Measurements from ENCODE around the gene CYP1B1. TPM values are rescaled to one million over a fixed set of nuclear protein-coding genes. Genes with fewer than 3 reads are reported as not detected.

The CYP1B1 gene
- total and polyA plus RNA-seq, 2 of the 13 experiments (the other 11 are each of a cell fraction or from before 2014, with no cell fraction given): not detected

GRCh38 chr2:38065502-38066135, 10.3 kb downstream of the CYP1B1 start:
- Histone ChIP-seq H3K79me2 (ENCODE audit: insufficient read depth, low read length) (no peaks in the 10 kb centered on the region), H3K9me3 (ENCODE audit: low read length) (no peaks in the 10 kb centered on the region), H3K27ac (ENCODE audit: extremely low read length, insufficient read depth, low read length) (no peak overlapping the region), H3K27me3 (ENCODE audit: control insufficient read depth in 1 of 2, insufficient read depth in 2 of 2, low read length in 2 of 2) (peaks cover 0 to 12% of the 10 kb centered on the region in 2 experiments; a peak in 3 of 5 replicates), H4K20me1 (ENCODE audit: insufficient read depth, low read length) (no peaks in the 10 kb centered on the region), H3K4me3 (replicated peaks in 1 of 3; ENCODE audit: insufficient read depth in 1 of 3, low read depth in 2 of 3, low read length in 3 of 3) (no peak overlapping the region), H2AFZ (ENCODE audit: low read length) (no peak overlapping the region), H3K9ac (ENCODE audit: insufficient read depth, low read depth, low read length) (no peak overlapping the region), H3K4me1 (ENCODE audit: insufficient read depth, low read length) (no peaks in the 10 kb centered on the region), H3K4me2 (ENCODE audit: low read depth, low read length) (no peak overlapping the region), H3K36me3 (replicated peaks in 1 of 2; ENCODE audit: control insufficient read depth in 1 of 2, insufficient read depth in 2 of 2, low read length in 2 of 2) (no peaks in the 10 kb centered on the region)
- intact Hi-C loops (cut with micrococcal nuclease; ENCODE audit: unreplicated experiment) (no loop called here), in situ Hi-C loops (cut with HindIII; ENCODE audit: extremely low pct_ligation_motif_present, low pct_unique_long_range_greater_than_20kb) (no loop called here)
- 51% methylated on average over 6 of the region's 6 CpGs for WGBS (ENCODE audit: low lambda C conversion rate)
- POLR2A ChIA-PET: no interaction called here
- no peak for TF ChIP-seq MATR3 (CRISPR knock-in tag; IDR thresholded peaks at IDR 0.05)
- no peak for TF ChIP-seq ZMYM3 (CRISPR knock-in tag; IDR thresholded peaks at IDR 0.05)
- no peak for TF ChIP-seq ZNF781 (CRISPR knock-in tag; IDR thresholded peaks at IDR 0.05; ENCODE audit: borderline replicate concordance, not compliant biosample characterization)
- no peak for TF ChIP-seq HNRNPLL (IDR thresholded peaks at IDR 0.05; ENCODE audit: low read depth, low read length, poor library complexity, severe bottlenecking)
- CTCF ChIA-PET (ENCODE audit: low intra/inter-chr PET ratio, low total read pairs): no interaction called here
- no TSS peak for BruUV-seq (replicated peaks)
- DNase-seq (ENCODE audit: low spot score) (no peak), ATAC-seq (no peak), FAIRE-seq (no peak)

GRCh38 chr2:38064801-38065501, 11.0 kb downstream of the CYP1B1 start:
- ChIA-PET CTCF (ENCODE audit: low intra/inter-chr PET ratio, low total read pairs) (no interaction called here), POLR2A (no interaction called here)
- Histone ChIP-seq H3K9ac (ENCODE audit: insufficient read depth, low read depth, low read length) (no peak overlapping the region), H3K27ac (ENCODE audit: extremely low read length, insufficient read depth, low read length) (no peak overlapping the region), H2AFZ (ENCODE audit: low read length) (no peak overlapping the region), H3K27me3 (ENCODE audit: control insufficient read depth in 1 of 2, insufficient read depth in 2 of 2, low read length in 2 of 2) (peaks cover 0 to 12% of the 10 kb centered on the region in 2 experiments; a peak in 3 of 5 replicates), H3K4me2 (ENCODE audit: low read depth, low read length) (no peak overlapping the region), H3K4me1 (ENCODE audit: insufficient read depth, low read length) (no peaks in the 10 kb centered on the region), H3K9me3 (ENCODE audit: low read length) (no peaks in the 10 kb centered on the region), H3K79me2 (ENCODE audit: insufficient read depth, low read length) (no peaks in the 10 kb centered on the region), H4K20me1 (ENCODE audit: insufficient read depth, low read length) (no peaks in the 10 kb centered on the region), H3K36me3 (replicated peaks in 1 of 2; ENCODE audit: control insufficient read depth in 1 of 2, insufficient read depth in 2 of 2, low read length in 2 of 2) (no peaks in the 10 kb centered on the region), H3K4me3 (replicated peaks in 1 of 3; ENCODE audit: insufficient read depth in 1 of 3, low read depth in 2 of 3, low read length in 3 of 3) (no peak overlapping the region)
- ATAC-seq (no peak), DNase-seq (ENCODE audit: low spot score) (no peak), FAIRE-seq (no peak)
- BruUV-seq (replicated peaks): no TSS peak
- peak; percentile 46; the same call in 1 of the 2 replicates for TF ChIP-seq MAFF (IDR thresholded peaks at IDR 0.05; ENCODE audit: low read depth, low read length)
- TF ChIP-seq ZMYM4 (CRISPR knock-in tag; IDR thresholded peaks at IDR 0.05): no peak
- TF ChIP-seq MAFK (conservative IDR thresholded peaks at IDR 0.05 in 1 of 2, IDR thresholded peaks at IDR 0.05 in 1 of 2; ENCODE audit: low read length in 2 of 2): peak in 1 of 2 experiments; percentile 71; a peak in 3 of 4 replicates
- no peak for TF ChIP-seq ZNF629 (CRISPR knock-in tag; conservative IDR thresholded peaks at IDR 0.05)
- peak in 1 of 2 experiments; percentile 34; a peak in 1 of 4 replicates for TF ChIP-seq ATF4 (CRISPR knock-in tag; IDR thresholded peaks at IDR 0.05)
- peak; percentile 47; the same call in 1 of the 2 replicates for TF ChIP-seq FOSL2 (CRISPR knock-in tag; IDR thresholded peaks at IDR 0.05)
- TF ChIP-seq ZNF17 (CRISPR knock-in tag; IDR thresholded peaks at IDR 0.05): no peak
- in situ Hi-C loops (cut with HindIII; ENCODE audit: extremely low pct_ligation_motif_present, low pct_unique_long_range_greater_than_20kb): no loop called here
- intact Hi-C loops (cut with micrococcal nuclease; ENCODE audit: unreplicated experiment): no loop called here
- WGBS (ENCODE audit: low lambda C conversion rate): 18% methylated on average over 5 of the region's 5 CpGs
